H1 (cell line): ENCODE results near the gene KLHL29. TPM values are rescaled to one million over a fixed set of nuclear protein-coding genes. Genes with fewer than 3 reads are reported as not detected.

Experiments used
- CTCF ChIA-PET: fragments of 300-600 bp; sonication (Branson Sonifier 250); formaldehyde crosslinking; loops from one replicate; lab custom pipeline; 2021; ENCODE audit not compliant: partially characterized antibody; lab: Charles Lee
- POLR2A ChIA-PET: fragments of 300-600 bp; sonication (Branson Sonifier 250); formaldehyde crosslinking; loops from one replicate; lab custom pipeline; 2021; ENCODE audit warnings: inconsistent platforms; ENCODE audit not compliant: partially characterized antibody; lab: Charles Lee
- DNase-seq, 2 experiments: peaks; one replicate each; pipeline versions ENCODE4 v3.0.0 to v3.0.0-alpha.2; 2010 to 2022; ENCODE audit warnings: low spot score in 2 of 2, low read depth in 1 of 2, mixed read lengths in 1 of 2
- FAIRE-seq: peaks from 2 replicates; lab custom pipeline; 2011; peaks lifted over from hg19 to GRCh38; lab: Jason Lieb, UNC
- H2AFZ ChIP-seq: 2 replicates; pipeline ENCODE4 v1.8.1; 2012; ENCODE audit warnings: low read length, inconsistent platforms
- H2AK5ac ChIP-seq: 2 replicates; pipeline ENCODE4 v1.6.1; 2013; ENCODE audit warnings: low read depth, low read length
- H2BK120ac ChIP-seq: replicated peaks from 2 replicates; pipeline ENCODE3; 2013; ENCODE audit warnings: low read depth, low read length, inconsistent platforms
- H2BK12ac ChIP-seq: 2 replicates; pipeline ENCODE4 v1.6.1; 2013; ENCODE audit warnings: low read depth, low read length
- H2BK15ac ChIP-seq: 2 replicates; pipeline ENCODE4 v1.6.1; 2013; ENCODE audit warnings: low read length
- H2BK20ac ChIP-seq: 2 replicates; pipeline ENCODE4 v1.6.1; 2013; ENCODE audit warnings: low read length
- H2BK5ac ChIP-seq: 2 replicates; pipeline ENCODE4 v1.6.1; 2013; ENCODE audit warnings: low read depth, low read length
- H3K14ac ChIP-seq: 2 replicates; pipeline ENCODE4 v1.6.1; 2013; ENCODE audit warnings: inconsistent platforms; ENCODE audit not compliant: insufficient read length
- H3K18ac ChIP-seq: 2 replicates; pipeline ENCODE4 v1.6.1; 2013; ENCODE audit warnings: low read length; ENCODE audit errors: extremely low read depth
- H3K23ac ChIP-seq: 2 replicates; pipeline ENCODE4 v1.6.1; 2013; ENCODE audit warnings: inconsistent platforms; ENCODE audit not compliant: insufficient read length
- H3K23me2 ChIP-seq: 2 replicates; pipeline ENCODE4 v1.6.1; 2013; ENCODE audit warnings: low read depth, low read length
- H3K27ac ChIP-seq: 2 replicates; pipeline ENCODE4 v1.6.1; 2011; ENCODE audit warnings: low read depth, low read length, inconsistent platforms
- H3K27me3 ChIP-seq, 4 experiments: replicated peaks in 1 of 4; 1 replicate in 1 of 4; 2 replicates in 3 of 4; pipeline versions ENCODE4 v1.6.1 to v1.8.1; 2011 to 2013; ENCODE audit warnings: low read length in 3 of 4, mild to moderate bottlenecking in 3 of 4, inconsistent platforms in 2 of 4, mixed read lengths in 2 of 4, moderate library complexity in 1 of 4; ENCODE audit not compliant: control insufficient read depth in 3 of 4, insufficient read depth in 3 of 4; ENCODE audit errors: extremely low read depth in 1 of 4
- H3K36me3 ChIP-seq, 4 experiments: 2 replicates each; pipeline versions ENCODE4 v1.6.1 to v1.8.1; 2011 to 2013; ENCODE audit warnings: mild to moderate bottlenecking in 4 of 4, low read length in 3 of 4, moderate library complexity in 2 of 4, control low read depth in 1 of 4, inconsistent platforms in 1 of 4; ENCODE audit not compliant: insufficient read depth in 4 of 4, control insufficient read depth in 2 of 4
- H3K4ac ChIP-seq: replicated peaks from 2 replicates; pipeline ENCODE3; 2013; ENCODE audit warnings: low read length, low read depth, mixed read lengths, inconsistent platforms; ENCODE audit not compliant: insufficient read length
- H3K4me1 ChIP-seq, 4 experiments: replicated peaks in 1 of 4; 1 replicate in 1 of 4; 2 replicates in 3 of 4; pipeline versions ENCODE4 v1.6.1 to v1.8.1; 2011 to 2013; ENCODE audit warnings: low read length in 3 of 4, inconsistent platforms in 2 of 4, mixed read lengths in 1 of 4; ENCODE audit not compliant: insufficient read depth in 4 of 4, control insufficient read depth in 3 of 4
- H3K4me2 ChIP-seq, 2 experiments: 2 replicates each; pipeline versions ENCODE4 v1.6.1 to v1.8.1; 2011 to 2013; ENCODE audit warnings: low read depth in 2 of 2, low read length in 2 of 2, control low read depth in 1 of 2, inconsistent platforms in 1 of 2, mild to moderate bottlenecking in 1 of 2; ENCODE audit not compliant: insufficient read depth in 1 of 2
- H3K4me3 ChIP-seq, 4 experiments: fragments of 200-600, 300-600 bp in 1 of 4; sonication (generic), shearing (Covaris generic), sonication (Bioruptor Twin) in 1 of 4; 2 replicates each; pipeline versions ENCODE4 v1.5.1 to v1.8.1; 2011 to 2016; ENCODE audit warnings: low read length in 4 of 4, low read depth in 3 of 4, control low read depth in 2 of 4, inconsistent platforms in 2 of 4, mild to moderate bottlenecking in 2 of 4, mixed read lengths in 1 of 4, moderate library complexity in 1 of 4; ENCODE audit not compliant: insufficient read depth in 2 of 4; ENCODE audit errors: extremely low read depth in 1 of 4
- H3K56ac ChIP-seq: replicated peaks from 2 replicates; pipeline ENCODE3; 2013; ENCODE audit warnings: low read depth, mild to moderate bottlenecking, mixed read lengths, low read length, inconsistent platforms; ENCODE audit not compliant: insufficient read length
- H3K79me1 ChIP-seq: 2 replicates; pipeline ENCODE4 v1.6.1; 2013; ENCODE audit warnings: low read depth, low read length, control low read depth
- H3K79me2 ChIP-seq, 2 experiments: 2 replicates each; pipeline versions ENCODE4 v1.6.1 to v1.8.1; 2012 to 2013; ENCODE audit warnings: low read length in 2 of 2, mild to moderate bottlenecking in 2 of 2, inconsistent platforms in 1 of 2; ENCODE audit not compliant: insufficient read depth in 2 of 2, control insufficient read depth in 1 of 2
- H3K9ac ChIP-seq, 4 experiments: replicated peaks in 1 of 4; 1 replicate in 1 of 4; 2 replicates in 3 of 4; pipeline versions ENCODE4 v1.6.1 to v1.8.1; 2011 to 2013; ENCODE audit warnings: low read depth in 3 of 4, low read length in 3 of 4, control low read depth in 2 of 4, mild to moderate bottlenecking in 2 of 4, moderate library complexity in 2 of 4, inconsistent platforms in 1 of 4; ENCODE audit errors: extremely low read depth in 1 of 4
- H3K9me3 ChIP-seq, 2 experiments: 2 replicates each; pipeline versions ENCODE4 v1.6.1 to v1.8.1; 2012 to 2013; ENCODE audit warnings: mild to moderate bottlenecking in 2 of 2, moderate library complexity in 2 of 2, control low read depth in 1 of 2, inconsistent platforms in 1 of 2, low read depth in 1 of 2, low read length in 1 of 2, mixed read lengths in 1 of 2; ENCODE audit not compliant: insufficient read depth in 2 of 2
- H4K20me1 ChIP-seq, 2 experiments: replicated peaks in 1 of 2; 2 replicates each; pipeline versions ENCODE3 to v1.8.1; 2011 to 2013; ENCODE audit warnings: inconsistent platforms in 2 of 2, low read length in 2 of 2, mild to moderate bottlenecking in 1 of 2; ENCODE audit not compliant: insufficient read depth in 2 of 2, control insufficient read depth in 1 of 2
- H4K5ac ChIP-seq: 2 replicates; pipeline ENCODE4 v1.6.1; 2013; ENCODE audit warnings: low read length, low read depth, mixed read lengths, inconsistent platforms; ENCODE audit not compliant: insufficient read length
- H4K8ac ChIP-seq: 2 replicates; pipeline ENCODE4 v1.8.0; 2013; ENCODE audit warnings: mild to moderate bottlenecking, moderate library complexity, low read length, inconsistent platforms; ENCODE audit not compliant: insufficient read depth; ENCODE audit errors: extremely low read depth
- H4K91ac ChIP-seq: replicated peaks from 2 replicates; pipeline ENCODE3; 2013; ENCODE audit warnings: low read length, mixed read lengths, inconsistent platforms; ENCODE audit not compliant: insufficient read length
- EGR1 ChIP-seq: IDR thresholded peaks from 2 replicates; pipeline ENCODE4 v1.6.1; 2011; ENCODE audit warnings: low read depth, low read length, borderline replicate concordance
- EP300 ChIP-seq, 2 experiments: IDR thresholded peaks; 1 replicate in 1 of 2; 2 replicates in 1 of 2; pipeline ENCODE4 v1.6.1; 2011 to 2012; ENCODE audit warnings: low read depth in 2 of 2, low read length in 2 of 2, mild to moderate bottlenecking in 2 of 2, borderline replicate concordance in 1 of 2, inconsistent platforms in 1 of 2, moderate library complexity in 1 of 2
- HDAC6 ChIP-seq: IDR thresholded peaks from one replicate; pipeline ENCODE4 v1.7.1; 2012; ENCODE audit warnings: low read depth, mild to moderate bottlenecking, inconsistent platforms, low read length, moderate library complexity
- MAX ChIP-seq: IDR thresholded peaks from 2 replicates; pipeline ENCODE4 v1.6.1; 2012; ENCODE audit warnings: inconsistent platforms
- RNF2 ChIP-seq: fragments of 200-900, 300-1000 bp; sonication (generic); IDR thresholded peaks from 2 replicates; pipeline ENCODE4 v1.7.1; 2016; ENCODE audit warnings: borderline replicate concordance, low read depth, mild to moderate bottlenecking, antibody characterized with exemption, low read length; ENCODE audit not compliant: poor library complexity, severe bottlenecking; ENCODE audit errors: missing control alignments
- SP2 ChIP-seq: IDR thresholded peaks from 2 replicates; pipeline ENCODE4 v1.6.1; 2012; ENCODE audit warnings: mild to moderate bottlenecking, low read length, inconsistent platforms
- TAF1 ChIP-seq: IDR thresholded peaks from 2 replicates; pipeline ENCODE4 v1.6.1; 2011; ENCODE audit warnings: mild to moderate bottlenecking, low read depth, low read length
- WGBS, 2 experiments: shearing (Covaris generic) in 1 of 2; methylation state at CpG; one replicate each; pipeline versions ENCODE4 v1.1.6 to v1.1.7; 2013 to 2015; ENCODE audit warnings: low lambda C conversion rate in 2 of 2, mixed read lengths in 2 of 2, inconsistent platforms in 1 of 2, low coverage in 1 of 2, missing lambda C conversion rate in 1 of 2; ENCODE audit not compliant: insufficient replicate concordance in 2 of 2, insufficient coverage in 1 of 2, insufficient read length in 1 of 2; ENCODE audit errors: extremely low coverage in 1 of 2, missing lambda C conversion rate in 1 of 2; 5-methylcytosine and 5-hydroxymethylcytosine counted together
- polyA plus RNA-seq, 7 experiments: library from polyadenylated mRNA; depleted of rRNA in 3 of 7; stranded (reverse) in 5 of 7; unstranded in 2 of 7; fragments of >200 nt in 5 of 7; fragments of 200-250 nt in 2 of 7; gene quantifications; 1 replicate in 5 of 7; 2 replicates in 1 of 7; 4 replicates in 1 of 7; pipeline versions ENCODE4 v1.2.1 to v1.2.3, GENCODE V29; 2011 to 2013; ENCODE audit warnings: missing spikeins in 2 of 7, mixed read lengths in 2 of 7
- total RNA-seq: library from RNA; stranded (reverse); fragmentation: NEBNext Ultra II Directional; extraction: Animal tissue kit (Norgen Biotek cat#: 25700); gene quantifications from 2 replicates; pipeline ENCODE4 v1.2.1, GENCODE V29; 2021

Gene KLHL29
- total and polyA plus RNA-seq, 2 of the 8 experiments (the other 6 are each of a cell fraction or from before 2014, with no cell fraction given) = 1.1 to 4.7 TPM

GRCh38 chr2:23423873-23424680, 39.1 kb downstream of the KLHL29 start:
- peaks cover 0 to 17% (median 10%) of the 10 kb centered on the region in 4 experiments; a peak in 6 of 7 replicates for H3K4me1 ChIP-seq
- no peaks in the 10 kb centered on the region for H3K27me3 ChIP-seq
- peak overlapping the region; percentile 38 for H4K5ac ChIP-seq
- H3K9ac ChIP-seq = no peak overlapping the region
- ChIA-PET CTCF (interaction anchor here (0.6 to 1.4 kb wide), 4 partner anchors 9 to 74 kb away, joined by 3 to 6 read pairs (median 4); no protein-coding TSS in a partner anchor), POLR2A (interaction anchor here (1.1 kb wide), 1 partner anchor 11 kb away, joined by 4 read pairs; no protein-coding TSS in a partner anchor)
- H2AK5ac ChIP-seq = no peak overlapping the region
- no peak overlapping the region for H3K56ac ChIP-seq
- no peak overlapping the region for H2AFZ ChIP-seq
- no peak overlapping the region for H3K4ac ChIP-seq
- no peak overlapping the region for H2BK120ac ChIP-seq
- 0 out of 2 replicates have a peak overlapping the region, but pooled peaks have one; percentile 18 for H2BK12ac ChIP-seq
- DNase-seq = peak in 1 of 2 experiments; percentile 45
- H2BK20ac ChIP-seq = no peak overlapping the region
- H3K4me2 ChIP-seq = no peak overlapping the region
- H3K23ac ChIP-seq = no peak overlapping the region
- no peak overlapping the region for H3K18ac ChIP-seq
- H3K4me3 ChIP-seq = no peak overlapping the region
- peak overlapping the region; percentile 9; the same call in 1 of the 2 replicates for H4K8ac ChIP-seq
- H4K91ac ChIP-seq = peak overlapping the region; percentile 52
- TF ChIP-seq RNF2 (no peak), EGR1 (no peak), SP2 (no peak), HDAC6 (no peak), MAX (no peak), TAF1 (no peak), EP300 (IDR thresholded peaks at IDR 0.05; ENCODE audit: borderline replicate concordance in 1 of 2, low read depth in 2 of 2, low read length in 2 of 2) (no peak)
- TF ChIP-seq, all 59 proteins: peak for 0
- Histone ChIP-seq H2BK5ac (0 out of 2 replicates have a peak overlapping the region, but pooled peaks have one; percentile 92), H2BK15ac (no peak overlapping the region), H4K20me1 (peaks cover 0 to 11% of the 10 kb centered on the region in 2 experiments), H3K27ac (no peak overlapping the region), H3K14ac (no peak overlapping the region), H3K9me3 (no peaks in the 10 kb centered on the region), H3K23me2 (peaks cover 12% of the 10 kb centered on the region), H3K36me3 (no peaks in the 10 kb centered on the region), H3K79me2 (no peaks in the 10 kb centered on the region), H3K79me1 (peaks cover 6% of the 10 kb centered on the region; the same call in 1 of the 2 replicates)
- WGBS, 2 experiments = 93% methylated on average over 16 of the region's 16 CpGs; no CpG with 5 or more reads in 1 of the 2 experiments
- no peak for FAIRE-seq
